ENCODE results near the gene DIPK1A. TPM values are rescaled to one million over a fixed set of nuclear protein-coding genes. Genes with fewer than 3 reads are reported as not detected.

The DIPK1A gene
- polyA plus RNA-seq, 1 donor from 2014 or later = 10.0 TPM

DNA sequence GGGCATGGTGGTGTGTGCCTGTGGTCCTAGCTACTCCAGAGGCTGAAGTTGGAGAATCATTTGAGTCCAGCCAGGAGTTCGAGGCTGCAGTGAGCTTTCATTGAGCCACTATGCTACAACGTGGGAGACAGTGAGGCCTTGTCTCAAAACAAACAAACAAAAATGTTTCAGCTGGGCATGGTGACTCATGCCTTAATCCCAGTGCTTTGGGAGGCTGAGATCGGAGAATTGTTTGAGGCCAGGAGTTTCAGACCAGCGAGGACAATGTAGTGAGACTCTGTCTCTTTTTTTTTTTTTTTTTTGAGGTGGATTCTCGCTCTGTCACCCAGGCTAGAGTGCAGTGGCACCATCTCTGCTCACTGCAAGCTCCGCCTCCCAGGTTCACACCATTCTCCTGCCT lies 134.5 kb downstream of the DIPK1A start:
- Histone ChIP-seq H3K4me2 (ENCODE audit: low read length) (no peak overlapping the region), H3F3A (ENCODE audit: insufficient read depth, low read length, poor library complexity, severe bottlenecking) (no peaks in the 10 kb centered on the region), H3K9ac (ENCODE audit: low read length) (no peak overlapping the region), H3K9me2 (ENCODE audit: insufficient read depth, low read length) (no peaks in the 10 kb centered on the region), H3K36me3 (ENCODE audit: insufficient read depth, low read length) (no peaks in the 10 kb centered on the region), H2AFZ (ENCODE audit: low read depth, low read length) (no peak overlapping the region), H3K9me3 (ENCODE audit: low read length) (no peaks in the 10 kb centered on the region), H3K79me2 (replicated peaks; ENCODE audit: insufficient read depth, low read length) (no peaks in the 10 kb centered on the region), H3K27ac (ENCODE audit: low read length) (no peak overlapping the region), H3K27me3 (ENCODE audit: insufficient read depth, low read depth, low read length) (no peaks in the 10 kb centered on the region), H3K4me3 (ENCODE audit: low read length) (no peak overlapping the region), H4K20me1 (ENCODE audit: insufficient read depth) (no peaks in the 10 kb centered on the region)
- TF ChIP-seq, protein P1, sequence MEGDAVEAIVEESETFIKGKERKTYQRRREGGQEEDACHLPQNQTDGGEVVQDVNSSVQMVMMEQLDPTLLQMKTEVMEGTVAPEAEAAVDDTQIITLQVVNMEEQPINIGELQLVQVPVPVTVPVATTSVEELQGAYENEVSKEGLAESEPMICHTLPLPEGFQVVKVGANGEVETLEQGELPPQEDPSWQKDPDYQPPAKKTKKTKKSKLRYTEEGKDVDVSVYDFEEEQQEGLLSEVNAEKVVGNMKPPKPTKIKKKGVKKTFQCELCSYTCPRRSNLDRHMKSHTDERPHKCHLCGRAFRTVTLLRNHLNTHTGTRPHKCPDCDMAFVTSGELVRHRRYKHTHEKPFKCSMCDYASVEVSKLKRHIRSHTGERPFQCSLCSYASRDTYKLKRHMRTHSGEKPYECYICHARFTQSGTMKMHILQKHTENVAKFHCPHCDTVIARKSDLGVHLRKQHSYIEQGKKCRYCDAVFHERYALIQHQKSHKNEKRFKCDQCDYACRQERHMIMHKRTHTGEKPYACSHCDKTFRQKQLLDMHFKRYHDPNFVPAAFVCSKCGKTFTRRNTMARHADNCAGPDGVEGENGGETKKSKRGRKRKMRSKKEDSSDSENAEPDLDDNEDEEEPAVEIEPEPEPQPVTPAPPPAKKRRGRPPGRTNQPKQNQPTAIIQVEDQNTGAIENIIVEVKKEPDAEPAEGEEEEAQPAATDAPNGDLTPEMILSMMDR (IDR thresholded peaks at IDR 0.05; ENCODE audit: poor library complexity, severe bottlenecking) = no peak
- TF ChIP-seq, protein P2, sequence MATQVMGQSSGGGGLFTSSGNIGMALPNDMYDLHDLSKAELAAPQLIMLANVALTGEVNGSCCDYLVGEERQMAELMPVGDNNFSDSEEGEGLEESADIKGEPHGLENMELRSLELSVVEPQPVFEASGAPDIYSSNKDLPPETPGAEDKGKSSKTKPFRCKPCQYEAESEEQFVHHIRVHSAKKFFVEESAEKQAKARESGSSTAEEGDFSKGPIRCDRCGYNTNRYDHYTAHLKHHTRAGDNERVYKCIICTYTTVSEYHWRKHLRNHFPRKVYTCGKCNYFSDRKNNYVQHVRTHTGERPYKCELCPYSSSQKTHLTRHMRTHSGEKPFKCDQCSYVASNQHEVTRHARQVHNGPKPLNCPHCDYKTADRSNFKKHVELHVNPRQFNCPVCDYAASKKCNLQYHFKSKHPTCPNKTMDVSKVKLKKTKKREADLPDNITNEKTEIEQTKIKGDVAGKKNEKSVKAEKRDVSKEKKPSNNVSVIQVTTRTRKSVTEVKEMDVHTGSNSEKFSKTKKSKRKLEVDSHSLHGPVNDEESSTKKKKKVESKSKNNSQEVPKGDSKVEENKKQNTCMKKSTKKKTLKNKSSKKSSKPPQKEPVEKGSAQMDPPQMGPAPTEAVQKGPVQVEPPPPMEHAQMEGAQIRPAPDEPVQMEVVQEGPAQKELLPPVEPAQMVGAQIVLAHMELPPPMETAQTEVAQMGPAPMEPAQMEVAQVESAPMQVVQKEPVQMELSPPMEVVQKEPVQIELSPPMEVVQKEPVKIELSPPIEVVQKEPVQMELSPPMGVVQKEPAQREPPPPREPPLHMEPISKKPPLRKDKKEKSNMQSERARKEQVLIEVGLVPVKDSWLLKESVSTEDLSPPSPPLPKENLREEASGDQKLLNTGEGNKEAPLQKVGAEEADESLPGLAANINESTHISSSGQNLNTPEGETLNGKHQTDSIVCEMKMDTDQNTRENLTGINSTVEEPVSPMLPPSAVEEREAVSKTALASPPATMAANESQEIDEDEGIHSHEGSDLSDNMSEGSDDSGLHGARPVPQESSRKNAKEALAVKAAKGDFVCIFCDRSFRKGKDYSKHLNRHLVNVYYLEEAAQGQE (IDR thresholded peaks at IDR 0.05; ENCODE audit: borderline replicate concordance) = no peak
- no peak for TF ChIP-seq EP300 (conservative IDR thresholded peaks at IDR 0.05; ENCODE audit: poor library complexity, severe bottlenecking)
- no peak for TF ChIP-seq TAF1 (IDR thresholded peaks at IDR 0.05; ENCODE audit: low read depth)
- no peak for TF ChIP-seq RAD21 (conservative IDR thresholded peaks at IDR 0.05)
- no peak for TF ChIP-seq POLR2AphosphoS5 (IDR thresholded peaks at IDR 0.05)
- TF ChIP-seq SMC3 (conservative IDR thresholded peaks at IDR 0.05; ENCODE audit: poor library complexity) = no peak
- no peak for TF ChIP-seq EZH2 (IDR thresholded peaks at IDR 0.05; ENCODE audit: borderline replicate concordance, insufficient read depth, low read length, poor library complexity, severe bottlenecking)
- no peak for TF ChIP-seq MXI1 (conservative IDR thresholded peaks at IDR 0.05; ENCODE audit: poor library complexity, severe bottlenecking)

DNA sequence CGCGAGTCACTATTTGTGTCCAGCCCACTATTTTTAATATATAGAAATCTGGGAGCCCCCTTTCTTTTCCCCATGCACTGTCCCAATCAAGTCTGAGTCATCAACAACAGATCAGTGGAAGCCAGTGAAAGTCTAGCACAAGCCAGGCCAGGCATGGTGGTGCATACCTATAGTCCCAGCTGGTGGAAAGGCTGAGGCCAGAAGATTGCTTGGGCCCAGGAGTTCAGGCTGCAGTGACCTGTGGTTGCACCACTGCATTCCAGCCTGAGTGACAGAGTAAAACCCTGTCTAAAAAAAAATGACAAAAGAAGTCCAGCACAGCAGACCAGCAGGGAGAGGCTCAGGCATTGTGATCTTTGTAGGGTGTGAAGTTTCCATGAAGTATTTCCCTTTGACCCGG lies 138.4 kb downstream of the DIPK1A start:
- no peak overlapping the region for H3K4me3 ChIP-seq (ENCODE audit: low read length)

More for the DNA sequence above, 138.4 kb downstream of the DIPK1A start:
- TF ChIP-seq TAF1 (IDR thresholded peaks at IDR 0.05; ENCODE audit: low read depth) (no peak), POLR2AphosphoS5 (IDR thresholded peaks at IDR 0.05) (no peak), RAD21 (conservative IDR thresholded peaks at IDR 0.05) (no peak), MXI1 (conservative IDR thresholded peaks at IDR 0.05; ENCODE audit: poor library complexity, severe bottlenecking) (no peak), EZH2 (IDR thresholded peaks at IDR 0.05; ENCODE audit: borderline replicate concordance, insufficient read depth, low read length, poor library complexity, severe bottlenecking) (no peak), SMC3 (conservative IDR thresholded peaks at IDR 0.05; ENCODE audit: poor library complexity) (no peak), EP300 (conservative IDR thresholded peaks at IDR 0.05; ENCODE audit: poor library complexity, severe bottlenecking) (no peak)
- TF ChIP-seq, protein P2 (IDR thresholded peaks at IDR 0.05; ENCODE audit: borderline replicate concordance) = no peak
- TF ChIP-seq, protein P1 (IDR thresholded peaks at IDR 0.05; ENCODE audit: poor library complexity, severe bottlenecking) = no peak
- Histone ChIP-seq H3K9me2 (ENCODE audit: insufficient read depth, low read length) (no peaks in the 10 kb centered on the region), H3K4me2 (ENCODE audit: low read length) (no peak overlapping the region), H2AFZ (ENCODE audit: low read depth, low read length) (no peak overlapping the region), H3K9ac (ENCODE audit: low read length) (no peak overlapping the region), H3F3A (ENCODE audit: insufficient read depth, low read length, poor library complexity, severe bottlenecking) (no peaks in the 10 kb centered on the region), H3K27me3 (ENCODE audit: insufficient read depth, low read depth, low read length) (no peaks in the 10 kb centered on the region), H3K27ac (ENCODE audit: low read length) (no peak overlapping the region), H3K9me3 (ENCODE audit: low read length) (no peaks in the 10 kb centered on the region), H3K36me3 (ENCODE audit: insufficient read depth, low read length) (no peaks in the 10 kb centered on the region), H3K79me2 (replicated peaks; ENCODE audit: insufficient read depth, low read length) (no peaks in the 10 kb centered on the region), H4K20me1 (ENCODE audit: insufficient read depth) (no peaks in the 10 kb centered on the region)

Measured in neural cell (in vitro differentiated cells).